NCI-H1092 (cell line): ENCODE data around the gene MSRB3.
"Not testable (repeated sequence)": the region's sequence is repeated elsewhere in the genome, so short reads cannot be mapped to it uniquely, and the experiment has no call there.

ENCODE experiments used
- DNase-seq: peaks from one replicate; lab custom pipeline; 2025; lab: John Stamatoyannopoulos, UW

MSRB3 gene

DNA sequence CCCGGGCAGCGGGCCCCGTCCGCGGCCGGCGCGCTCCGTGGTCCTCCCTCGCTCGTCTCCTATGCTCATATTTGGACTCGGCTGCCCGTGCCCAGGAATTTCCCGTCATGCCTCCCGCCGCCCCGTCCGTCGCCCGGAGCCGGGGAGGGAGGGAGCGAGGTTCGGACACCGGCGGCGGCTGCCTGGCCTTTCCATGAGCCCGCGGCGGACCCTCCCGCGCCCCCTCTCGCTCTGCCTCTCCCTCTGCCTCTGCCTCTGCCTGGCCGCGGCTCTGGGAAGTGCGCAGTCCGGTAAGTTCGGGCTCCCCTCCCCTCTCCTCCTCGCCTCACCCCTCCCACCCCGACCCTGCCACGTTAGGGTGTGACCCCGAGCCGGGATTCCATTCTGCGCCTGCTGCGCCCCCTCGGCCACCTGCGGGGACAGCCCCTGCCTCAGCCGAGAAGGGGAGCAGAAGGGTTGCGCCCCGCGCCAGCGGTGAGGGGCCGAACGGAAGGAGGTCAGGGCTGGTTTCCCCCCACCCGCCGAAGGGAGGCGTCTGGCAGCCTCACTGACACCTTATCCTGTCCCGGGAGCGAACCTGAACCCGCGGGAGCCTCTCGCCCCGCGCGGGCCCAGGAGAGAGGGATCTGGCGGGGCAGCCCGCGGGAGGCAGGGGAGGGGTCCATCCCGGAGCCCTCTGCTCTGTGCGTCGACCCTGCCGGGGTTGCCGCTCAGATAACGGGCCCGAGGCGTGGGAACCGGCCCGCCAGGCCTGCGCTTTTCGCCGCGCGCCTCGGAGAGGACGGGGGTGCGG is at the start of gene MSRB3:
Gene MSRB3, plus strand, starts transcription at position 108 of the 793 bp plus-strand sequence. CDS start 29,897 bp downstream, outside the sequence.
- DNase-seq = no peak

DNA sequence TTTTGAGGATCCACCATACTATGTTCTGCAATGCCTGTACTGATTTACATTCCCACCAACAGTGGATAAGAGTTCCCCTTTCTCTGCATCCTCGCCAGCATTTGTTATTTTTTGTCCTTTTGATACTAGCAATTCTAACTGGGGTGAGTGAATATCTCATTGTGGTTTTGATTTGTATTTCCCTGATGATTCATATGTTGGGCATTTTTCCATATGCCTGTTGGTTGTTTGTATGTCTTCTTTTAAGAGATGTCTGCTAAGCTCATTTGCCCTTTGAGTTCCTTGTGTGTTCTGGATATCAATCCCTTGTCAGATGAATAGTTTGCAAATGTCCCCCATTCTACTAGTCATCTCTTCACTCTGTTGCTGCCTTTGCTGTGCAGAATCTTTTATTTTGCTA is 49.0 kb upstream of the MSRB3 start:
- no peak for DNase-seq

GRCh38 chr12:65232476-65233077 is 45.9 kb upstream of the MSRB3 start:
- DNase-seq = no peak

- no peak for DNase-seq
Observed at GRCh38 chr12:65237153-65237552, 41.3 kb upstream of the MSRB3 start.

- no peak for DNase-seq
Observed at GRCh38 chr12:65238609-65239008, 39.9 kb upstream of the MSRB3 start.

DNA sequence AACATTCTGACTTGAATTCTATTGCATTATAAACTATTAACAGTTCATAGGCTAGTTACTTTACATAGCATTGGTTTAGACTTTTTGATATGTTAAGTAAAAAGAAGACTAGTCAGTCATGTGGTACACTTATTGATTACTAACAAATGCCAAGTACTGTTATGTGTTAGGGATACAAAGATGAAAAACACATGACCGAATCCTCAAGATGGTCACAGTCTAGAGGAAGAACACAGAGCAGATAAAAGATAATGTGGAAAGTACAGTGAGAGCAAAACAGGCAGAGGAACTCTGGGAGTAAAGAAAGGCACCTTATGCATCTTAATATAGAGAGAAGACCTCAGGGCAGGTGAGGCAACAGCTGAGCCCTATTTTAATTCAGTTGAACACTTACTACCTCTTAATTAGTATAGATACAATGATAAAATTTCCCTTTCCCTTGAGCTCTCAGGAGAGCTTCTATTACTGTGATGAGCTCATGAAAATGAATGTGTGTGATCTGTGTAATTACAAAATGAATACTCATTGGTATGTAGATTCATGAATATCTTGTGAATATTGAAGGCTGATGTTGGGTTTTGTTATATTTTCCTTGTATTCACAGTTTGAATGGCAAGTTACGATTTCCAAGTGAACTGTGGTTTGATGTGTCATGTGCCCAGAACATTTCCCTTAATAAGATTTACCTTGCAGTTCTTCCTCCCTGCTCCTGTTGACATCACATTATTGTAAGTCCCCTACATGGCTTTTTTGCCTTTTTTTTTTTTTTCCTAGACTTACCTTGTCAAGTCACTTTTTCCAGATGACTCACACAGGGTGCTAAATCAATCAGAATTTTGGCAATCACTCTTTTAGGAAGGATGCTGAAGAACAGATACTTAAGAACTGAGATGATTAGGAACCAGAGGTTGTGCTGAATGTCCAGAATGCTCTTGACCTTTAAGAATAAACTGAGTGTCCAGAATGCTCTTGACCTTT is 29.5 kb upstream of the MSRB3 start:
- DNase-seq = no peak

DNA sequence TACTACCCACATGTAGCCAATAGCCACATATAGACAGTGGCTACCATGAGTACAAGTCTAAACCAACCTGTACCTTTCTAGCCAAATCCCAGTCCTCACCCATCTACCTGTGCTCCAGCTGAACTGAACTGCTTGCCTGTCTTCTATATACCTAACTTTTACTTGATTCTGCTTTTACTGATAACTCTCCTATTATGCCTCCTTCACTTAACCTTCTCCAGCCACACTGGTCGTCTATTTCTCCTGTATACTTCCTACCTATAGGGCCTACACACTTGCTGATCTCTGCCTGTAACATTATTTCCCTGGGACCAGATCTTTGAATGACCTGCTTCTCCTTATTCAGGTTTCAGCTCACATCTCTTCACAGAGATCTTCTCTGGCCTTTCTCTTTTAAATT is 26.0 kb upstream of the MSRB3 start:
- no peak for DNase-seq

DNA sequence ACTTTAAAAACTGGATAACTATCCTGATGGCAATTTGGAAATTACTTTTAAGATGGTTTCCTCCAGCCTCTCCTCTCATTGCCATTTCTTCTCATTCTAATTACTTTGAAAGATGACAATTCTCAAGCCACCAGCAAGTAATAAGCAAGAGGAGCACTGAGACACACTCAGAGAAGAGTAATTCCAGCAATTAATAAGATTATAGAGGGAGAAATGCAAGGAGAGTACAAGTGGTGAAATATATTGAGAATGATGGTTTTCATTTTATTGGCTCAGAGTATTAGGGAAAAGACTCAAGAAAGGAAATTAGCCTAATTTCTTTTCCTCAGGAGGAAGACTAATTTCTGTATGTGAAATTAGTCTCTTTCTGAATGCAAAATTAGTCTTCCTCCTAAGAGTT is 20.5 kb upstream of the MSRB3 start:
- no peak for DNase-seq

DNA sequence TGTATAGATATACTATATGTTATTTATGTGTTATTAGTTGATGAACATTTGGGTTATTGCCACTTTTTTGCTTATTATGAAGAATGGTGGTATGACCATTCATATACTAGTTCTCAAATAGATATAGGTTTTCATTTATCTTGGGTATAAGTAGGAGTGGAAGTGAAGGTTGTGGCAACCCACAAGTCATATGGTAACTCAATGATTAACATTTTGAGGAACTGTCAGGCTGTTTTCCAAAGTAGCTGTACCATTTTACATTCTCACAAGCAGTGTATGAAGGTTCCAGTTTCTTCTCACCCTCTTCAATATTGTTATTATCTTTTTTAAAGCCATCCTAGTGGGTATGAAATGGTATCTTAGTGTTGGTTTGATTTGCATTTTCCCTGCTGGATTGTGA is 19.0 kb upstream of the MSRB3 start:
- DNase-seq = no peak

- DNase-seq = no peak
Observed at GRCh38 chr12:65263777-65264176, 14.7 kb upstream of the MSRB3 start.

DNA sequence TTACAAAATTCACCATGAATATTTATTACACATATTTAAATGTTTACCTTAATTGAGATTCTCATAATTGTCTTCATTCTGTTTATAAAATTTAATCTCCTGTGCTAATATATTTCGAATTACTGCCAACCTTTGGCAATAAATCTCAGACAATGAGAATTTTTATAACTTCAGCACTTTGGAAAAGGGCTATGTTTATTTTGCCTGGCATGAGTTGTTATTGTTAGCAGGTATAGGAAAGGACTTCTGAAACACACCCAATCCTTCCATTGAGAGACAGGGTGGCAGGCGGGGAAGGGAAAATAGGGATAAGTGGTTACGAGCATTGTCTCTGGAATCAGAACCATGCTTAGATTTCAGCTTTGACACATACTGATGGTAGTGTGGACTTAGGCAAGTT is 12.1 kb upstream of the MSRB3 start:
- DNase-seq = no peak

DNA sequence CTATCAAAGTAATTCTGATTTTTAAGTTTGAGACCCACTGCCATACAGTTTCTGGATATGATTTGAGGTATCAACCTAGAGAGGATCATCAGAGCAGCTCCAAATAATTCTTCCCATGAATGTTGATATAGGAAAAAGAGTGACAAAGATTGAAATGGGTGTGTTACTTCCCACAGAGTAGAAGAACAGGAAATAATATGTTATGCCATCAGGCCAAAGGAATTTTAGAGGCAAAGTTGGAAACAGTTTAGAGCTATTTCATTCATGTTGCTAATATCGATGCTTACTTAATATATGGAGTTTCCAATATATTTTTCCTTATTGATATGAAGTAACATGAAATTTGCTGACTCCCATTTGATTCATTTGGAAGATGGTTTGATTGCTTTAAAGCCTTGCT is 8.9 kb upstream of the MSRB3 start:
- no peak for DNase-seq

GRCh38 chr12:65274602-65275272 is 3.7 kb upstream of the MSRB3 start:
- DNase-seq = no peak

GRCh38 chr12:65275627-65276026 is 2.9 kb upstream of the MSRB3 start:
- no peak for DNase-seq

- no peak for DNase-seq
Observed at GRCh38 chr12:65276916-65277530, 1.5 kb upstream of the MSRB3 start.

DNA sequence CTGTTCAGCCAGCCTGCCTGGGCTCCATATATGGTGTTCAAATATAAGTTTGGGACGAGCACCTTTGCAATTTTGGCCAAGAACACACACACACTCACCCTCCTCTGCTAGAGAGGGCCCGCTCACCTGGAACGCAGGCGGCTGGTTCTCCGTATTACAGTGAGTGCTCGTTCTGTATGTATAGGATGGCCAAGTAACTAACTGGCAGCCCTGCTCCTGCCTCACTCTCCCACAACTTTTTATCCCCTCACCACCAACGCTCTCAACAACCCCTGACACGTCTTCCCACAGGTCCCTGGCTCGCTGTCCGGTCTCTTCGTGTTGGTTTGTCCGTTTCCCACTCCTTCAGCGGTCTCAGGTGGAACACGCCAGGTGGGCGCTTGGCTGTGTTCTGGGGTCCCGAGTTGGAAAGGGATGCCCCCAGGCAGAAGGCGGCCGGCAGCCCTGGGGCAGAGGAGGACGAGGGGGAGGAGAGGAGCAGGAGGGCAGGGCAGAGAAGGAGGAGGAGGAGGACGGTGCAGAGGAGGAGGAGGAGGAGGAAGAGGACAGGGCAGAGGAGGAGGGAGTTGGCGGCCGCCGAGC is 398 bp upstream of the MSRB3 start:
- DNase-seq = no peak

DNA sequence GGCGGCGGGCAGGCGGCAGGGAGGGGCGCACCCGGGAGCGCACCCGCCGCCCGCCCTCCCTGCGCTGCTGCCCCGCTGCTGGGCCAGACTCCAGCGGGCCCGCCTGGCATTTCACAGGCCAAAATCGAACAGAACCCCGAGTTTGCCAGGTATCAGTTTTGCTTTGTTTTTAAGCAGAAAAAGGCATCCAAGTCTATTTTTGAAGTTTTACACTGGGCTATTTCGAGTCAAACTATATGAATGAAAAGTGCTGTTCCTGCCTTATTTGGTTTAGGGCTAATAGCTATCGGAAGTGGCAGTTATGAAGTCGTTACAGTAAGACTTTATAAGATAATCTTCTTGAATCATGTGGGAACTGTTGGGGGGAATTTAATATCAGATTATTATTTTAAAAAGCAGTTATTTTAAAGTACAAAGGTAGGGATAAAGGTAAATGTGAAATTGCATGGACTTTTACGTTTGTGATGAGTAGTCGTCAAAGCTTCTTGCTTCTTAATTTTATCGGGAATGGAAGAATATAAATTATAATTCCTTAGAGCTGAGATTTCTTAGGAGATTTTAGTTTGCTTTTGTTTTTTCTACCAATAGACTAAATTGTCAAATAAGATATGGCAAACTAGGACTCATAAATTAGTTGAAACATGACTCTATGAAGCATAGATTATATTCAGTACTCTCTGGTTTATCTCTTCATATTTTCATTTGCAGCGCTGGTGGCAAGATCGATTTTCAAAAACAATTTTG is 1.1 kb downstream of the MSRB3 start:
- no peak for DNase-seq

DNA sequence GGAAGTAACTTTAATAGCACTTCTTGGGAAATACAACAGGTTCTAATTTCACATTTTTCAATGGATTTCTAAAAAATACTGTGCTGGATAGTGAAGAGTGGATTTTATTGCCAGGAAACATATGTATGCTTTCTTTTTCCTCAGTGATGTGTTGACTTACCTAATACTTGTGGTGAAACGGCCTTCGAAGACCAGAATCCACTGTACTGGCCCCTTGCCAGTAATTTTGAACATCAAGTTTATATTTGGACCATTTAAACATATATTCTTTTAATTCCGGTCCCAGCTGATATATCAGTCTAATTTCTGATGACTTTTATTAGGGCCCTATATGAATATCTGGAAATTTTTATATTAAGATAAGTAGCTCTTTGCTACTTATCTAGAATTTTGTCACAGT is 1.8 kb downstream of the MSRB3 start:
- DNase-seq = no peak

DNA sequence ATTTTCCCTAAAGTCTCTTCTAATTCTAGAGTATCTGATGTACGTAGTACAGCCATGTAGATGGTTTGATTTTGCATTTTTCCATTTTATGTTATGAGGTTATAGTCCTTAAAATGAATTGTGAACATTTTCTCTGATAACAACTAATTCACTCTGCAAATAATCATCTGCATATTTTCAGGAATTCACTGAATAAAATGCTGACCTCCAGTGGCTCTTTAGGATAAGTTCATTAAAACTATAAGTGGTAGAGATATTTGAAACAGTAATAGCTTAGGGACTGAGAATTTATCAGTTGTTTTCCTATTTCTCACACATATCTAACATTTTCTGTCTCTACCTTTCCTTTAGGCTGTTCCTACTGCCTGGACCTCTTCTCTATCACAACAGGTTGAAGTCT is 4.4 kb downstream of the MSRB3 start:
- DNase-seq = no peak

DNA sequence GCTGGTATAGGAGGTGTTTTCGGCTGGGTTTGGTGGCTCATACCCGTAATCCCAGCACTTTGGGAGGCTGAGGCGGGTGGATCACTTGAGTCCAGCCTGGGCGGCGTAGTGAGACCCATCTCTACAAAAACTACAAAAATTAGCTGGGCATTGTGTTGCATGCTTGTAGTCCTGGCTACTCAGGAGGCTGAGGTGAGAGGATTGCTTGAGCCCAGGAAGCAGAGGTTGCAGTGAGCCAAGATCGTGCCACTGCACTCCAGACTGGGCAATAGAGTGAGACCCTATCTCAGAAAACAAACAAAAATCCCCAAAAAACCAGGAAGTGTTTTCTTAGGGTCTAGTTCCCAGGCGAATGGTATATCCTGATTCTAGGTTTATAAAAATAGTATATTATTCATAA is 7.0 kb downstream of the MSRB3 start:
- not testable (repeated sequence) for DNase-seq

DNA sequence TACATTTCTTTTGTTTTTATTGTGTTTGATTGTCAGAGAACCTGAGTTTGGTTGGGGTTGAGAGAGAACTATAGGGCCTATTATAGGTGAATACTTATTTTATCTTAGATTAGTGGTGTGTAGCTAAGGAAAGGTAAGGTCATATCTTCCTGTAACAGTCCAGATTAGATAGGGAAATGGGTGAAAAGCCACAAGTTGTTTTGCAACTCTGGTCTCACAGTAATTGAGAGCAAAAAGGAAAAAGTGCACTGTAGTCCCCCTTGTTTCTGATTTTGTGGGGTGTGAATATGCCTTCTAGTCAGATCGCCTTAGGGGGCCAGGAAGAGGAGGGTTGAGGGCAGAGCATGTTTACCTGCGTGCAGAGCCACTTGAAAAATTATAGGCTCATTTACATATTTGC is 8.9 kb downstream of the MSRB3 start:
- DNase-seq = no peak
